ENCODE measurements around the gene GPC2.
A peak's percentile ranks its signal among the peaks of the same experiment; 100 is the strongest.

DNA sequence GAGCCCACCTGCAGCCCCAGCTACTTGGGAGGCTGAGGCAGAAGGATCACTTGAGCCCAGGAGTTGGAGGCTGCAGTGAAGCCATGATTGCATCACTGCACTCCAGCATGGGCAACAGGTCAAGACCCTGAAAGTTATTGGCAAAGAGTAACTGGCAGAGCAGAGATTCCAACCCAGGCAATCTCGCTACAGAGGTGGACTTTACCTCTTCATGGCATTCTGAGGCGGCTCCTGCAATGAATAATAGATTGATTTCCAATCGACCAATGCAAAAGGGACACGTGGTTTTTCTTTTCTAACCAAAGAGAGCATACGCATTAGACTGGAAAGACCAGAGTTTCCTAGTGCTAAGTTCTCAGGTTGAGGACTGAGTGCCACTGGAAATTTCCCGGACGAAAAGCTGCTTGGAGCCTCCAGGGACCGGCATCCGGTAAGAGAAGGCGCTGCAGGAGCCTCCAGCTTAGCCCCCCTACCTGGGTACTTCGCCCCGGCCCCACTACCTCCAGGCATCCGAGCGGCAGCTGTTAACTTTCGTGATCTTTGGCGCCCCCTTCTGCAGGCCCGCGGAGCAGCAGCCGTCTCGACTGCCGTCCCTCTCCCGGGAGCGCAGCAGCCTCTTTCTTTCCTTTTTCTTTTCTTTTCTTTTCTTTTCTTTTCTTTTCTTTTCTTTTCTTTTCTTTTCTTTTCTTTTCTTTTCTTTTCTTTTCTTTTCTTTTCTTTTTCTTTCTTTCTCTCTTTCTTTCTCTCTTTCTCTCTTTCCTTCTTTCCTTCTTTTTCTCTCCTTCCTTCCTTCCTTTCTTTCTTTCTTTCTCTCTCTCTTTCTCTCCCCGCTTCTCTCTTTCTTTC lies 46.4 kb downstream of the GPC2 start:
- TF ChIP-seq, protein P1, sequence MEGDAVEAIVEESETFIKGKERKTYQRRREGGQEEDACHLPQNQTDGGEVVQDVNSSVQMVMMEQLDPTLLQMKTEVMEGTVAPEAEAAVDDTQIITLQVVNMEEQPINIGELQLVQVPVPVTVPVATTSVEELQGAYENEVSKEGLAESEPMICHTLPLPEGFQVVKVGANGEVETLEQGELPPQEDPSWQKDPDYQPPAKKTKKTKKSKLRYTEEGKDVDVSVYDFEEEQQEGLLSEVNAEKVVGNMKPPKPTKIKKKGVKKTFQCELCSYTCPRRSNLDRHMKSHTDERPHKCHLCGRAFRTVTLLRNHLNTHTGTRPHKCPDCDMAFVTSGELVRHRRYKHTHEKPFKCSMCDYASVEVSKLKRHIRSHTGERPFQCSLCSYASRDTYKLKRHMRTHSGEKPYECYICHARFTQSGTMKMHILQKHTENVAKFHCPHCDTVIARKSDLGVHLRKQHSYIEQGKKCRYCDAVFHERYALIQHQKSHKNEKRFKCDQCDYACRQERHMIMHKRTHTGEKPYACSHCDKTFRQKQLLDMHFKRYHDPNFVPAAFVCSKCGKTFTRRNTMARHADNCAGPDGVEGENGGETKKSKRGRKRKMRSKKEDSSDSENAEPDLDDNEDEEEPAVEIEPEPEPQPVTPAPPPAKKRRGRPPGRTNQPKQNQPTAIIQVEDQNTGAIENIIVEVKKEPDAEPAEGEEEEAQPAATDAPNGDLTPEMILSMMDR (conservative IDR thresholded peaks at IDR 0.05; ENCODE audit: low read depth, low read length) = peak; percentile 88
- TF ChIP-seq EZH2 (IDR thresholded peaks at IDR 0.05; ENCODE audit: borderline replicate concordance, low read depth, low read length, poor library complexity, severe bottlenecking) = no peak

Measured in A673 (cell line).